Kidney glomerular epithelial cell (primary cell): Measurements from ENCODE around the gene ORC1.
"Not testable (repeated sequence)": the region's sequence is repeated elsewhere in the genome, so short reads cannot be mapped to it uniquely, and the experiment has no call there.

Experiments
- DNase-seq: peaks from one replicate; lab custom pipeline; 2025; lab: John Stamatoyannopoulos, UW

The ORC1 gene

DNA sequence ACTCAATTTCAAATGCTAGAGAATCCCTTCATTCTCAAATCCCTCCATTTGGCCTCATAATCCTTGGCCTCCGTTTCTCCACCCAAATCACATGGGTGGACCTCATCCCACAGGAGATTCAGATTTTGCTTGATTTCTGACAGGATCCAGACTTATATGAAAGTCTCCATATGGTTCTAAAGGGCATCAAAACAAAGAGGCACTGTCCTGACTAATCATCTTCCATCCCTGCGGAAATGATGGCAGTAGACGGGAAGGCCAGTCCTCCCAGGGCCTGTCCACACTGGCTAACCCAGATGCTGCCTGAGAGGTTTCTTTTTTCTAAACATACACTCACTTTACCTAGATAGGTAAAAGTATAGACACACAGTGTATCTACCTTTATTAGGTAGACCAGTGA lies 18.8 kb downstream of the ORC1 start:
- DNase-seq: no peak

DNA sequence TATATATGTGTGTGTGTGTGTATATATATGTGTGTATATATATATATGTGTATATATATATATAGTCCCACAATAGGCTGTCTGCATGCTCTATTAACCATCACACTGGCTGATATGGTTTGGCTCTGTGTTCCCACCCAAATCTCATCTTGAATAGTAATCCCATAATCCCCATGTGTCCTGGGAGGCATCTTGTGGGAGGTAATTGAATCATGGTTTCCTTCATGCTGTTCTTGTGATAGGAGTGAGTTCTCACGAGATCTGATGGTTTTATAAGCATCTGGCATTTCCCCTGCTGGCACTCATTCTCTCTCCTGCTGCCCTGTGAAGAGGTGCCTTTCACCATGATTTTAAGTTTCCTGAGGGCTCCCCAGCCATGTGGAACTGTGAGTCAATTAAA lies 34.4 kb downstream of the ORC1 start:
- DNase-seq: not testable (repeated sequence)

DNA sequence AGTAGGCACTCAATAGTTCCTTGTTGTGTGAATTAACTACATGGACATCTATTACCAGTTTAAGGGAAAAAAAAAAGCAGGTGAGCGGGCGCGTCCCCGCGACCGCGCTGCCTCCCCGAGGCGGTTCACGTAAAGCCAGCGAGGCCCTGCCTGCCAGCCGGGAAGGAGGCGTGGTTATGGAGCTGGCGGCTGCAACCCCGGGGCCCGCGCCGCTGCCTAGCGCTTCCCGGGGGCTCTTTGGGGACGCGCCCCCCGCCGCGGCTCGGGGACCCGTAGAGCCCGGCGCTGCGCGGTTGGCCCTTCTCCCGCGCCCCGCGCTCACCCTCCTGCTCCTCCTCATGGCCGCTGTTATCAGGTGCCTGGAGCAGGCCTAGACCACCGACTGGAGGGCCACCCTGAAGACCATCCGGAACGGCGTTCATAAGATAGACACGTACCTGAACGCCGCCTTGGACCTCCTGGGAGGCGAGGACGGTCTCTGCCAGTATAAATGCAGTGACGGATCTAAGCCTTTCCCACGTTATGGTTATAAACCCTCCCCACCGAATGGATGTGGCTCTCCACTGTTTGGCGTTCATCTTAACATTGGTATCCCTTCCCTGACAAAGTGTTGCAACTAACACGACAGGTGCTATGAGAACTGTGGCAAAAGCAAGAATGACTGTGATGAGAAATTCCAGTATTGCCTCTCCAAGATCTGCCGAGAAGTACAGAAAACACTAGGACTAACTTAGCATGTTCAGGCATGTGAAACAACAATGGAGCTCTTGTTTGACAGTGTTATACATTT lies 35.6 kb downstream of the ORC1 start:
- peak; percentile 45 for DNase-seq

DNA sequence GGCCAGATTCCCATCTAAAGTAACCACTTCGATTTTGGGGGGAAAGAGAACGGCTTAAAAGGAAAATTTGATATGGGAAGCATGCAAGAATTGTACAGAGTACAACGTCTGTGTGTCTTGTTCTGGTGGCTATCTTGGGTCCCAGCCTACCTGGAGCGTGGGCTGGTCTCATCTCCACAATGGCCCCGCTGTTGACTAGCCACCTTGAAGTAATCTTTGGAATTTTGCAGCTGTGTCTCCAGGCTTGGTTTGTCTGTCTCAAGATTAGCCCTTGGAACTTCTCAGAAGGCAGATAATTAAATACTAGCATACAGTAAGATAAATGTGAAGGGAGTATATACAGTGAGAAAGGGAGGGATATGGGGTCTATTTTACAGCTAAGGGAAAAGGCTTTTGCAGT lies 37.0 kb downstream of the ORC1 start:
- no peak for DNase-seq

DNA sequence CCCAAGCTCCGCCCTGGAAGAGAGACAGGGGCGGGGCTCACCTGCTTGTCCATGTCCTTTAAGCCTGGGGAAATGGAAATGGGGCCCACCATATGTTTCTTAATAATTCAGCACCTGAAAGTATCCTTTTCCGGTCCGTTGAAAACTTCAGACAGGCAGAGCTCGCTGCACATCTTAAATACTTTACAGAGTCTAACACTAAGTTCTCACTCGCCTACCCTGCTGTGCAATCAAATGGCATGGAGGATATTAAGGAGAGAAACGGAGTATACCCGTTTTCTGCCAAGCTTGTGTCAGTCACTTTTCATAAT lies 37.8 kb downstream of the ORC1 start:
- DNase-seq: no peak

DNA sequence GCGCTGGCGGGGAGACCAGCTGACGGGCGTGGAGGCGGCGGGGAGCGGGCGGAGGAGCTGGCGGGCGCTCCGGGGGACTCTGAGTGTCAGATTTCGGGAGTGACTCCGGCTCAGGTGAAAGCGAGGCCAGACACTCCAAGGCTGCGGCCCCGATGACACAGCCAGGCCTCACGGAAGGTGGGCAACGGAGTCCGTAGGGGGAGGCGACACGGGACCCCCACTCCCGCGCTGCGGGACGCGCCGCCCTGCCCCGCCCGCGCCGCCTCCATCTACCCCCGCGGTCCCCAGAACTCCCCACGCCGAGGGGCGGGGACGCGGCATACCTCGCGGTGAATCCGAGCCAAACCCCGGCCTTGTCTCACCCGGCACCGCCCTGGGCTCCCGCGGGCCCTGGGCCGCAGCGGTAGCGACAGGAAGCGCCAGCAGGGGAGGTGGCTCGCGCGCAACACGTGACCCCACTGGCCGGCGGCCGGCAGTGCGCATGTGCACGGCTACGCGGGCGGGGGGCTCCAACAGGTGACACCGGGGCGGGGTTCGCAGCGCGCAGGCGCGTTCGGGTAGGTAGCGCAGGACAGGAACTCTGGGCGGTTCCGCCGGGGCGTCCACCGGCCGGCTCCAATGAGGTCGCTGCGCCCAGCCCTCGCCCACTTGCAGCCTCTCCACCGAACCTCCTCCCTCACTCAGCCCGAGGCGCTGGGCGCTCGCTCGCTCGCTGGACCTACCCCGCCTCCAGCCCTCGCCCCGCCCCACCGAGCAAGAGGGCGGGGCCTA lies 38.3 kb downstream of the ORC1 start, which contains the start of gene CC2D1B:
TSS of gene CC2D1B (minus strand) at position 460 of the 771 bp plus-strand sequence. CDS start 1,585 bp downstream, outside the sequence.
- peak; percentile 97 for DNase-seq

DNA sequence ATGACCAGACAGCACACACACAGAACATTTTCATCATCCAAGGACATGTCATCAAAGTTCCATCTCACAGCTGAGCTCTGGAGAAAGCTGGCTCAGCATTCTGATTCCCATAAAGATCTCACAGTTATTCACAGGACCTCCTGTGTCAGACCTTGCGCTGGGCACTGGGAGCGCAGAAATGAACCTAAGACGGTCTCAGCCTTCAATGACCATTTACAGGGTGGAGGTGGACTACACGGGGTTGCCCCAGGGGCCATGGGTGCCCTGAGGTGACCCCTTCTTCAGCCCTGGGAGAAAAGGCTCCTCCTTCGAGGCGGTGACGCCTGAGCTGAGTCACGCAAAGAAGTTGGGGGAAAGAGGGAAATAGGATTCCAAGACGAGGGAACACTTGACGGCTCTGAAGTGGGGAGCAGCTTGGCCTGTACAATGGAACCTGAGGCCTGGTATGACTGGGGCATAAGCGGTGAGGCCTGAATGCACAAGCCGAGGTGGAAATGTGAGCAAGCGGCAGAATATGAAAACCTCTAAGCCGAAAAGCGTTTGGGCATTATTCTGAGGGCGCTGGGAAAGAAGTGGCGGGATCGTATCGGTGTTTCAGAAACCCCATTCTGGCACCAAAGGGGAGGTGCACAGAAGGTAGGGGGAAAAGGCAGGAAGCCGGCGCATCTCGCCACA lies 39.0 kb downstream of the ORC1 start:
- DNase-seq: peak; percentile 62

DNA sequence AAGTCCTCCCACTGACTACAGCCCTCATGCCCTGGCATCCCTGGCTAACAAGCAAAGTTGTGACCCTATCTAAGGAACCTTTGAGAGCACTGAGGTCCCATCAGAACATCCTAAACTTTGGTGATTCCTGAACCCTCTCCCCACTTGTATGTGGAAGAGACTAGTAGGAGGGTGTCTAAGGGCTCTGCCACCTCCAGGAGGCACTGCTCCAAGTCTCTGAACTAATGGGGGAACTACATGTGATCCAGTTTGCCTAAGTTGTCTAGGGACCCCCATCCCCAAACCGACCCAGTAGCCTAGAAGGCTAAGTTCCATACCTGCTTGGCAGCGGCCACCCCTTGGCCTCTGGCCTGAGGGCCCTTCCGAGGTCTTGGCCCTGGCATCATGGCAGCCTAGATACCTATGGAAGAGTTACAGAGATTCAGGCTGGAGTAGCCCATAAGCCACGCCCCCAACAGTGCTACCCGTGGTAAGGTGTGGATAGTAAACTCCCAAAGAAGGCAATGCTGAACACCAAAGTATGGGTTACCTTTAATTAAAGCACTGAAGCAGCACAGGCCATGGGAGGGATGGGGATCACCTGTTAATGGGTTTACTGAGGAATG lies 39.9 kb downstream of the ORC1 start:
- no peak for DNase-seq

DNA sequence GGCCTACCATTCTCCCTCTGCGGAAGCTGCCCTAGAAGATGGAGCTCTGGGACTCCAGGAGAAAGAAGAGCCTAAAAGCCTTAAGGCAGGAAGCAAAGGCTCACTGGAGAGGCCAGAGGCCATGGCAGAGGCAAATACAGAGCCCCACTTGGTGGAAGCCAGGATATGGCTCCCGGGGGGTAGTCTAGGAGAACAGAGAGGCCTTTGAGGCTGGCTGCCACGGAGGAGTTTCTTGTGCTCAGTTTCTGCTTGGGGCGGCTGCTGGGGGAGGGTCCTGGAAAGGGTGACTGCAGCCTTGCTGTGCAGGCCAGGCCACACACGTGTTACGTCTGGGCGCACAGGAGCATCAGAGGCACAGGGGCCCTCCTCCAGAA lies 43.6 kb downstream of the ORC1 start:
- no peak for DNase-seq

DNA sequence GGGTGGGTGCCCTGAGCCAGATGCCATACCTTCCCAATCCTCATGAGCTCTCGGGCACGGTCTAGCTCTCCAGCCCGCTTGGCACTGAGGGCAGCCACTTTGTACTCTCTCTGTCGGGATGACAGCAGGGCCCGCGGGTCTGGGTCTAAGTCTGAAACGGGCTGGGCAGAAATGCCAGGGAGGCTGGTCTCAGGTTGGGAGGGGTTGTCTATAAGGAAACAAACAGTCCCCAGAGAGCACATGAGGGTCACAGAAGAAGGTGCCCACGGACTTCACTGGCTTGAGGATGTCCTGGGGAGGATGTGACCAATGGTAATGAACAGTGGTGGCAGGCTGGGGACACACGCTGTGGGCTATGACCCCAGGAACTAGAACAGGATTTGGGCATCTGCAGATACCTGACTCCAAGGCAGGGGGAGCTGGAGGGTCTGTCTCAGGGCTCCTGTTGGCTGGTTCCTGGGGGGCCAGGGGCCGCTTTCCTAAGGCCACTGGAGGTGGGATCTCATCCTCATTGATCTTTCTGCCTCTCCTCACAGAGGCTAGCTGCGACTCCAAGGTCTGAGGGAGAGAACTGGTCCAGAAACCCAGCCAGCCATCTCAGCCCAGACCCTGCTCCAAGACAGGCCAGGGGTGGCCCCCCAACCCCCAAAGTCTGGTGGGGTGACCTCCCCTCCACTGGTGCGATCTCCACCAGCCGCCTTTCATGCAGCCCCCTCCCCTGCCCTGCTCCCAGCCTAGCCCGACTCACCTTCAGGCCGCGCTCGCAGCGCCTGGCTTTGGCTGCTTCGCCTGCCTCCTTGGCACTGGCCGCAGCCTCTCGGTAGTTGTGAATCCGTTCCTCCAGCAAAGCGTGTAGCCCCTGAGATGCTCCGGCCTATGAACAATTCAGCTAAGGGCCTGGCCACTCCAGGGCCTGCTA lies 44.3 kb downstream of the ORC1 start:
- DNase-seq: no peak

DNA sequence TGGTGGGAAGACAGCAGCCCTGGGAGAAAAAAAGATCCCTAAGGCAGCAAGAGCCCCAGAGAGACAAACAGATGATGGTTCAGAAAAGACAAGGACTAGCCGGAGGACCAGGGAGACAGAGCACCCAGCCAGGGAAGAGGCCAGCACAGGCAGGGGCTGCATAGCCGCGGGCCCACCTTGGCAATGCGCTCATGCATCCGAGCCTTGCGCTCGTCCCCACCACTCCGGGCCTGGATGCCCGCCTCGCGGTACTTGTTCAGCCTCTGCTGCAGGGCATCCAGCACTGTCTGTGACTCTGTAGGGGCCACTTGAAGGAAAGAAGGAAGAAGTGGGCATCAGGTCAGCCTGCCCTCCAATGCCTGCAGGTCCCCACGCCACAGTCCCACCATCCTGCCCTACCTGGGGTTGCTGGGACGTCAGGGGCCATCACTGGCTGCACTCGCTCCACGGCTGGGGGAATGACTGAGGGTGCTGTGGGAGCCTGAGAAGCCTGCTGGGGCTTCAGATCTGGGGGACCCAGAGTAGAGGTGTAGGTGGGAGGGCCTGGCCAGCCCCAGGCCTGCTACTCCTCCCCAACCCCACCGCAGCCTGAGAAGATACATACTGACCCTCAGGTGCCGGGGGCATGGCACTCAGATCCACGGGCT lies 45.2 kb downstream of the ORC1 start:
- DNase-seq: no peak

DNA sequence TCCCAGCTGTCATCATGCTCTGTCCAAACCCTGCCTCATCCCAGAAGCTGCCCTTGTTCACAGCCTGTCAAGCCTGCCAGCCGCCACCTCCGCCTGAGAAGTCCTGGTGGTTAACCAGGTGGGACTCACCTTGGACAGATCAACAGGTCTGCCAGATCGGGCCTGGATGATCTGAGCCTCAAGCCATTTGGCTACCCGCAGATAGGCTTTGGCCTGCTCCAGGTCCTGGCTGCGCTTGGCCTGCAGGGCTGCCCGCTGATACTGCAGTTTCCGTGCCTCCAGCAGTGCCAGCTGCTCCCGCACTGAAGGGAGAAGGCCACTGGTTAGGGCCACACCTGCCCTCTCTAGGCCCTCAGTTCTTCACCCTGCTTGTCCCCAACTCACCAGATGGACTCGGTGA lies 46.8 kb downstream of the ORC1 start:
- DNase-seq: no peak

DNA sequence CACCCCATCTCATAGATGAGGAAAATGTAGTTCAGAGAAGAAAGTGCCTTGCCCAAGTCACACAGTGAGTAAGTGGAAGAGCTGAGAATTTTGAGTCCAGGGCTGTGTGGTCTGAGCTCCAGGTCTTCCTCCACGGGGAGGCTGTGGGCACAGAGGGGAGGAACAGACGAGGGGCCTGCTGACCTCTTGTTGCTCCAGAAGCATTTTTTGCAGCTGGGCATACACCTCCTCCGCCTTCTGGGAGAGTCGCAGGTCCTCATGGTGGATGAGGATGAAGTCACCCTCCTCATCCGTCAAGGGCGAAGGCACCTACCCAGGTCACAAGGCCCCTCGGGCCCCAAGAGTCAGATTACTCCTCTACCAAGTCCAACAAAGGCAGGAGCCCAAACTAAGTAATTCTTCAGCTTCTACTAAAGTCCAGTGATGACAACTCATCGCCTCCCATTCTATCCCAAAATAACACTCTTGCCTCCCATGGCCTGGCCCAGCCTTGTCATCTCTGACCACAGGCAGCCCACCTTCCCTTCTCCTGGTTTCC lies 47.3 kb downstream of the ORC1 start:
- DNase-seq: no peak

DNA sequence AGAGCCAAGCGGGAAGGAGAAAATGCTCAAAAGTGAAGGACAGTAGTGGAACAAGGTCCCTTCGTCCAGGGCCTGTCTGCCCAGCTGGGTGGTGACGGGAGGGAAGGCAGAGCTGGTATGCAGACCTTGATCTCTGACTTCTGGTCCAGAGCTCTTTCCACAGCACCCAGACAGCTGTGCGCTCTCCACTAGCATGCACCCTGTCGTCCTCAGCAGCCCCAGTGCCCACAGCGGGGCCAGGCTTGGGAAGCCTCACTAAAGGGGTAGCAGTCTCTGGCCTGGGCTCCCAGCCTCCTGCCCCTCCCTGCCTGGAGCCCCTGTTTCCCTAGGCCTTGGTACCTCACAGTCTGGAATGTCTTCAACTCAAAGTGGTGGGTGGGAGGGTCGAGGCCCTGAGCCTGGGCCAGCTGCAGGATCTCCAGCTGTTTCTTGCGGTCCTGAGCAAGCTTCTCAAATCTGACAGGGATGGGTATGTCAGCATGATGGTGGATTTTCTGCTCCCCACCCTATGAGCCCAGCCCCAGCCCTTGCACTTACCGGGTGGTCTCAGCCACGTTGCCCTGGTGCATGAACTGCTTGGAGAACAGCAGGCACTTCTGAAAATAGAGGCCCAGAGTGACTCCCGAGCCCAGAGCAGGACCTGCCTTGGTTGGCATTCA lies 48.2 kb downstream of the ORC1 start:
- DNase-seq: no peak

DNA sequence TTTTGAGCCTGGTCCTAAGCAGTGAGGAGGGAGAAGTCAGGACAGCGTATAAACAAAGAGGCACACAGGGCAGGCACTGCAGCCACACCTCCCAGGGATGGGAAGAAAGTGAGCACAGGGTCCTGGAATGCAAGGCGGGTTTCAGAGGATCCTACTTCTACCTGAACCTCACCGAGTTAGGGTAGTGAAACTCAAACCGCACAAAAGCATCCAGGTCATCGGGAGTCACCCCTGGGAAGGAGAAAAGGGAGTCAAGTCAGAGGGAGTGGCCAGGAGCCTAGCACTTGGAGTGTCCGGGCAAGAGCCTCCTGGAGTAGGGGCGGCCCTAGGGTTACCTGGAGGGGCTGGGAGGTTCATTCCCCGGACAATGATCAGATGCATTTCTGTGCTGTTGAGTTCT lies 48.8 kb downstream of the ORC1 start:
- DNase-seq: no peak

DNA sequence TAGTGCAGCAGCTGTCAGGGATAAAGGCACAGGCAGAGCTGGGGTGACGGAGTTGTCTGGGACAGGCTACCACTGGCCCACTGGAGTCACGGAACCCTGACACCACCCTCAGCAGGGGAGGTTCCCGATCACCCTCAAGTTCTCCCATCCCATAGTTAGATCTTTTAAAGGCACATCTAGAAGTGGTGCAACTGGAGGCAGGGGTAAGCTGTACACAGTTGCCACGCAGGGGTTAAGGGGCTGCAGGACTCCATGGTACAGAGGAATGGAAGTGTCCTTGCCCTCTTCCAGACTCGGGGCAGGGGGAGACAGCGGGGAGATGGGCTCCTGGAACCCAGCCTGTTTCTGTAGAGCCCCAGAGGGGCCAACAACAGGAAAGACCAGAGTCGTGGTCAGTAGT lies 51.5 kb downstream of the ORC1 start:
- DNase-seq: no peak

DNA sequence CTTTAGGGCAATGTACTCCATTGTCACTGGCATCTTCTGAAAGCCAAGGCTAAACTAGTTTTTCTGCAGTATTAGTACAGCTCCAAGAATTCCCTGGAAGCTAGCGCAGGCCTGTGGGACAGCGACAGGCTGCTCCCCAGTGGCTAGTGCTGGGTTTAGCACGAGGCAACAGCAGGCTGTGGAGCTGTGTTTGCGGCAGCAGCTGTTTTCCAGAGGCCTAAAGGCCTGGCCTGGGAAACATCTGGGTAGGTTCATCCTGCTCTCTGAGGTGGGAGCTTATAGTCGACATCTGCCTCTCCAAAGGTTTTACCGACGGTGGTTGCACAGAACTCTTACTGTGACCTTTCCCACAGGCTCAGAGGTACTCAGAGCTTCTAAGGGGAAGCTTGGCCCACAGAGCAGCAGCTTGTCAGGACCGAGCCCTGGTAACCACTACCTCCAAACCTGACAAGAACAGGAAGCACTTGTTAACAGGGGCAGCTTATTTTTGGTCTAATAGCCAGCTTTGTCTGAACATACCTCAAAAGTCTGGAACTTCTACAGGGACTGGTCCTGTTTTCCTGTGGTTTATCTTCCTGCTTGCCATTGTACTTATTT lies 55.4 kb downstream of the ORC1 start:
- DNase-seq: no peak

DNA sequence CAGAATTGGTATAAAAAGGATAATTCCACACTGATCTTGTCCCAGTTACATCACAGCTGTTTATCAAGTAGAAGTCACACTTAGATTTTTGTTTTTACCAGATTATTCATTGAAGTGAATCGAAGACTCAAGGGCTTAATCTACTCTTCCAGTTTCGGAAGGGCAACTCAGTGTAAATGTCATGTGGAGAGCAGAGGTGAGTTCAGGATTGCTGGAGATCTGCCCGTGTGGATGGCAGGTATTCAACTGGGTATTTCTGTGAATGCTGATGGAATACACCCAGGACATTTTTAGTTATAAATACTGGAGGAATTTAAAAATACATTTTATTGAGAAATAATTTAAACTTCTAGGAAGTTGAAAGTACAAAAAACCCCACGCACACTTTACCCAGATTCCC lies 57.6 kb downstream of the ORC1 start:
- DNase-seq: no peak

DNA sequence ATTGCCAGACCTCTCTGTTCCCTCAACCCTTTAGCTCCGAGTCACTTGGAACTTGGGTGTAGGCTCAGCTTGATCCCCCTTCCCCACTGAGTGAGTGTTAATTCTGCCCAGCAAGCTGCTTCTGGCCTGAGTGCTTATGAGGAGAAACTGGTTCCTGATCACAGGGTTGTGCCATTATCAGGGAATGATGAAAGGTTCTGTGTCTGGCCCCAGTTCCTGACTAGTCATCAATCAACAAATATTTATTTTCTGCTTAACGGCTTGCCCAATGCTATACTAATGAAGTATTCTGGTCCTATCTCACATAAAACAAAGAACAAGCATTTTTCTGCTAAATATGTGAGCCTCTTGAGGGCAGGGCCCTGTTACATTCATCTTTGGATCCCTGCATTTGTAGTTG lies 59.0 kb downstream of the ORC1 start:
- DNase-seq: no peak

DNA sequence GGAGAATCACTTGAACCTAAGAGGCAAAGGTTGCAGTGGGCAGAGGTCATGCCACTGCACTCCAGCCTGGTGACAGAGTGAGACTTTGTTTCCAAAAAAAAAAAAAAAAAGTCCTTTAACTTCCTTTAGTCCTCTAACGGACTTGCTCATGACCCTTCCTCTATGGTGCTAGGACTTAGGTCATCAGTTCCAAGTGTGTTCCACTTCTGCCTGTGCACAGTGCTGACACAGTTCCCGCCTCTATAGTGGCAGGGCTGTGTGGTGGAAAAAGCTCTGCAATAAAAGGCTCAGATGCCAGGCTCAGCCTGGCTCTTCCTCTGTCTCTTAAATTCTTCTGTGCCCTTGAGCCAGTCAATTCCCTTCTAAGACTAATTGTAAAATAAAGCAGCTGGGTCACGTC lies 60.2 kb downstream of the ORC1 start:
- DNase-seq: no peak
